ENCODE results near the gene MRPL49.
"Not testable (repeated sequence)": the region's sequence is repeated elsewhere in the genome, so short reads cannot be mapped to it uniquely, and the experiment has no call there.

Gene MRPL49

DNA sequence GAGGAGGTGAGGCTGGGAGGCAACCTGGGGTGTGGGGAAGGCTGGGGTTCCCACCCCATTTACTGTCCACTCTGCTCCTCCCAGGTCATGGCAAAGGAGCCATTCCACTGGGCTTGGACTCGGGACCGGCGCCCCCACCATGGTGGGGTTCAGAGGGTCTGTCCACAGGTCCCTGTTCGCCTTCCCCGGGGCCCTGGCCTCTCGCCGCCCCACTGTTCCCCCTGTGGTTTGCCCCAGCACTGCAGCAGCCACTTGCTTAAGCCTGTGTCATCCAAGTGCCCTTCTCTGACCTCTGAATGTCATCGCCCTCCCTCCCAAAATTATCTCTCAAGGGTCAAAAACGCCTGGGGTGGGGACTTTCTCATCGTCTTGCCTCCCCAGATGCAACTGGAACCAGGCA, 50.5 kb downstream of the MRPL49 start:
- no peak for DNase-seq

DNA sequence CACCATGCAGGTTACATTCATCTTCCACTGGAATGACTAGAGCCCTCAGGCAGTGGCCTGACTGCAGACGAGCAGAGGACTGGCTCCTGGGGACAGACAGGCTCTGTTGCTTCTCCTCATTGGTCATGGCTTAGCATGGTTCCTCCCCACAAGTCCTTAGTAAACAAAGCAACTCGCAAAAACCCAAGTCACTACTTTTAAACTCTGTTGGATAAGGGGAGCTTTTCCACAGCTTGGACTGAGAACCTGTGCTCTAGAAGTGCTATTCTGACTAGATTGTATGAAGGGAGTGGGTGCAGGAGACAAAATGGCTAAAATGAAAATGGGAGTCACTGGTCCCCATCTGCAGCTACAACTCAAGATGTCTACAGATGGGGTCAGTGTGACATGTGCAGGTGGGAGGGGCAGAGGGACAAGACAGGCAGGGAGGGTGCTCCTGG, 52.5 kb downstream of the MRPL49 start:
- DNase-seq = not testable (repeated sequence)
